ENCODE results near the gene CREG2. TPM values are rescaled to one million over a fixed set of nuclear protein-coding genes. Genes with fewer than 3 reads are reported as not detected.

The CREG2 gene
- total RNA-seq, 5 donors from 2014 or later (not counting 1 experiment from before 2014, with no cell fraction given): 0.13 TPM; not detected in 4

DNA sequence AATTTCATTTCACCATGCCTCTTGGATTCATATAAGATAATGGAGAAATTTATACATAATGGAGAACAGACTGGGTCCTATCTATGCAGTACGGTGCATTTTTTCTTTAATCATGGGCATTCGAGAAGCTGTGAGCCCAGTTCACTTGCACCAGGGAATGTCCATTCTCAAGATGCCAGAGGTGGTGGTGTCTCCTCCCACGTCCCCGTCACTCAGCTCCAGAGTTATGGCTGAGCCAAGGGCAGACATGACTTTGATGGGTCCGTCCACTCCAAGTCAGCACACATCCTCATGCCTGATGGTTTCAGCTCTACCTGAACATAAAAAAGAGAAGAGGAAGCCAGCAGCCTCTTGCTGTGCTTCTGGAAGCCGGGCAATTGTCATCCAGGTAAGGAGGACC, 42.1 kb upstream of the CREG2 start:
- H3K36me3 ChIP-seq (ENCODE audit: control insufficient read depth in 2 of 2, extremely low read depth in 1 of 2, insufficient read depth in 1 of 2, low read length in 1 of 2): no peaks in the 10 kb centered on the region
- 98% methylated on average over 4 of the region's 6 CpGs for WGBS (ENCODE audit: insufficient coverage)
- no peak overlapping the region for H3K27ac ChIP-seq (ENCODE audit: low read length)
- no peaks in the 10 kb centered on the region for H3K27me3 ChIP-seq (replicated peaks in 1 of 2; ENCODE audit: control insufficient read depth in 2 of 2, extremely low read depth in 1 of 2, insufficient read depth in 2 of 2, low read length in 1 of 2)
- Mint-ChIP-seq H3K27ac (no peak overlapping the region), H3K27me3 (no peaks in the 10 kb centered on the region), H3K36me3 (no peaks in the 10 kb centered on the region), H3K4me1 (no peaks in the 10 kb centered on the region), H3K4me3 (no peak overlapping the region), H3K9me3 (no peaks in the 10 kb centered on the region)
- ATAC-seq (replicated peaks in 1 of 4) (no peak), DNase-seq (no peak)
- ChIA-PET CTCF (no interaction called here), POLR2A (no interaction called here)
- no peak overlapping the region for H3K4me3 ChIP-seq (ENCODE audit: control insufficient read depth in 1 of 2, extremely low read depth in 1 of 2, low read length in 1 of 2)
- H3K4me1 ChIP-seq (ENCODE audit: control insufficient read depth in 1 of 2, extremely low read depth in 1 of 2, insufficient read depth in 2 of 2, low read length in 2 of 2): no peaks in the 10 kb centered on the region
- no peaks in the 10 kb centered on the region for H3K9me3 ChIP-seq

DNA sequence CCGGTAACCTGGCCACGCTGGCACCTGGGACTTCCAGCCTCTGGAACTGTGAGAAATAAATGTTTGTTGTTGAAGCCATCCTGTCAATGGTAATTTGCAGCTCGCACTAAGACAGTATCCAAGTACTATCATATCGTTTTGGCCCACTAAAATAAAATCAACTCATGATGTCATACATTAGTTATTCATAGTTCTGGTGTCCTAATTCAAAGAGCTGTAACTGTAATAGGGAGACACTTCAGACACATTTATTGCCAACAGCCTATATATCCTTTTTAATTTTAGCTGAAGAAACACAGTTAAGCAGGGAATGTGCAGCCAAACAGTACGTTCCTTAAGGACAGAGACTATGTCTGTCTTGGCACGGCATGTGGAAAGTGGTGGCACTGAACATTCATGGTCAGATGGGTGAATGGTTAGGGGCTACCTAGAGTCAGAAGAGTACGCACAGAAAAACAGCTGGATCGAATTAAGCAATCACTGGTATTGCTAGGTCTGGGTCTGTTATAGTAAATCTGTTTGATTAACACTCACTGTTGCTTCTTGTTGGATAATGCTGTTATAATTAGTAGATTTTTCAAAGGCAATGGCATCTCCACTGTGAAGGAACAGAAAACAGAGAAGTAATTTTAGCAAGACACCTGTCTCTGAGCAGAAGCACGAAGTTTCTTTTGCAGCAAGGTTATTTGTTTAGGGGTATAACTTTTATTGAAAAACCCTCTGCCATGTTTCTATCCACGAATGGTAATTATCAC, 41.3 kb upstream of the CREG2 start:
- Histone ChIP-seq H3K27me3 (replicated peaks in 1 of 2; ENCODE audit: control insufficient read depth in 2 of 2, extremely low read depth in 1 of 2, insufficient read depth in 2 of 2, low read length in 1 of 2) (no peaks in the 10 kb centered on the region), H3K36me3 (ENCODE audit: control insufficient read depth in 2 of 2, extremely low read depth in 1 of 2, insufficient read depth in 1 of 2, low read length in 1 of 2) (no peaks in the 10 kb centered on the region), H3K4me3 (ENCODE audit: control insufficient read depth in 1 of 2, extremely low read depth in 1 of 2, low read length in 1 of 2) (no peak overlapping the region), H3K4me1 (ENCODE audit: control insufficient read depth in 1 of 2, extremely low read depth in 1 of 2, insufficient read depth in 2 of 2, low read length in 2 of 2) (no peaks in the 10 kb centered on the region), H3K9me3 (no peaks in the 10 kb centered on the region), H3K27ac (ENCODE audit: low read length) (no peak overlapping the region)
- DNase-seq (no peak), ATAC-seq (replicated peaks in 1 of 4) (no peak)
- no peak overlapping the region for H3K4me3 Mint-ChIP-seq
- H3K27me3 Mint-ChIP-seq: no peaks in the 10 kb centered on the region
- 83% methylated on average over 5 of the region's 10 CpGs for WGBS (ENCODE audit: insufficient coverage)
- CTCF ChIA-PET: no interaction called here
- no peaks in the 10 kb centered on the region for H3K4me1 Mint-ChIP-seq
- H3K36me3 Mint-ChIP-seq: no peaks in the 10 kb centered on the region
- H3K9me3 Mint-ChIP-seq: no peaks in the 10 kb centered on the region
- POLR2A ChIA-PET: no interaction called here
- no peak overlapping the region for H3K27ac Mint-ChIP-seq

DNA sequence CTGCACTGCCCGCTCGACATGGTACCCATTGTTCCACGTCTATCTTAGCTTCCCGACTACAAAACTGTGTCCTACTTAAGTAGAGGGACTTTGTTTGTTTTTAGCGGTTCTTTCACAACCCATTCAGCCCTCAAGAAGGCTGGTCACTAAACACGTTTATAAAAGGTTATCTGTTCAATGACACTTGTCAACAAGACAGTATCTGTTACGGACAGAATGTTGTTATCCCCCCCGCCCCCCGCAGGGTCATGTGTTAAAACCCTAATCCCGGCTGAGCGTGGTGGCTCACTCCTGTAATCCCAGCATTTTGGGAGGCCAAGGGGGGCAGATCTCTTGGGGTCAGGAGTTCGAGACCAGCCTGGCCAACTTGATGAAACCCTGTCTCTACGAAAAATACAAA, 40.4 kb upstream of the CREG2 start:
- no peak overlapping the region for H3K4me3 ChIP-seq (ENCODE audit: control insufficient read depth in 1 of 2, extremely low read depth in 1 of 2, low read length in 1 of 2)
- ChIA-PET POLR2A (no interaction called here), CTCF (no interaction called here)
- Mint-ChIP-seq H3K9me3 (no peaks in the 10 kb centered on the region), H3K27me3 (no peaks in the 10 kb centered on the region), H3K36me3 (no peaks in the 10 kb centered on the region), H3K27ac (no peak overlapping the region), H3K4me1 (no peaks in the 10 kb centered on the region), H3K4me3 (no peak overlapping the region)
- 88% methylated on average over 10 of the region's 13 CpGs for WGBS (ENCODE audit: insufficient coverage)
- no peaks in the 10 kb centered on the region for H3K4me1 ChIP-seq (ENCODE audit: control insufficient read depth in 1 of 2, extremely low read depth in 1 of 2, insufficient read depth in 2 of 2, low read length in 2 of 2)
- ATAC-seq (replicated peaks in 1 of 4) (no peak), DNase-seq (no peak)
- no peaks in the 10 kb centered on the region for H3K36me3 ChIP-seq (ENCODE audit: control insufficient read depth in 2 of 2, extremely low read depth in 1 of 2, insufficient read depth in 1 of 2, low read length in 1 of 2)
- H3K27me3 ChIP-seq (replicated peaks in 1 of 2; ENCODE audit: control insufficient read depth in 2 of 2, extremely low read depth in 1 of 2, insufficient read depth in 2 of 2, low read length in 1 of 2): no peaks in the 10 kb centered on the region
- H3K27ac ChIP-seq (ENCODE audit: low read length): no peak overlapping the region
- H3K9me3 ChIP-seq: no peaks in the 10 kb centered on the region

DNA sequence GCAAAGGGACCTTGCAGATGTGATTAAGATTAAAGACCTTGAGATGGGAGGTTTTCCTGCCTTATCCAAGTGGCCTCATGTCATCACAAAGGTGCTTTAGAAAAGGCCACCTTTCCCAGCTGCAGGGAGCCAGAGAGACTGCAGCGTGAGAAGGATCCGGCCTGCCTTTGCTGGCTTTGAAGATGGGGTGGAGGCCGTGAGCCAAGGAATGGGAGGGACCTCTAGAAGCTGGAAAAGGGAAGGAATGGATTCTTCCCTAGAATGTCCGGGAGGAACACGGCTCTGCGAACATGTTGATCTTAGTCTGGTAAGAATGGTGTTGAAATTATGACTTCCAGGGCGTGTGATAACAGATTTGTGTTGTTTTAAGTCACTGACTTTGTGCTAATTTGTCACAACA, 39.9 kb upstream of the CREG2 start:
- CTCF ChIA-PET: no interaction called here
- 100% methylated on average over 6 of the region's 7 CpGs for WGBS (ENCODE audit: insufficient coverage)
- Mint-ChIP-seq H3K27ac (no peak overlapping the region), H3K27me3 (no peaks in the 10 kb centered on the region), H3K36me3 (no peaks in the 10 kb centered on the region), H3K4me1 (no peaks in the 10 kb centered on the region), H3K4me3 (no peak overlapping the region), H3K9me3 (no peaks in the 10 kb centered on the region)
- H3K27ac ChIP-seq (ENCODE audit: low read length): no peak overlapping the region
- no peak overlapping the region for H3K4me3 ChIP-seq (ENCODE audit: control insufficient read depth in 1 of 2, extremely low read depth in 1 of 2, low read length in 1 of 2)
- no peak for ATAC-seq (replicated peaks in 1 of 4)
- no peaks in the 10 kb centered on the region for H3K36me3 ChIP-seq (ENCODE audit: control insufficient read depth in 2 of 2, extremely low read depth in 1 of 2, insufficient read depth in 1 of 2, low read length in 1 of 2)
- H3K9me3 ChIP-seq: no peaks in the 10 kb centered on the region
- no peaks in the 10 kb centered on the region for H3K27me3 ChIP-seq (replicated peaks in 1 of 2; ENCODE audit: control insufficient read depth in 2 of 2, extremely low read depth in 1 of 2, insufficient read depth in 2 of 2, low read length in 1 of 2)
- POLR2A ChIA-PET: no interaction called here
- no peaks in the 10 kb centered on the region for H3K4me1 ChIP-seq (ENCODE audit: control insufficient read depth in 1 of 2, extremely low read depth in 1 of 2, insufficient read depth in 2 of 2, low read length in 2 of 2)
- DNase-seq: no peak

DNA sequence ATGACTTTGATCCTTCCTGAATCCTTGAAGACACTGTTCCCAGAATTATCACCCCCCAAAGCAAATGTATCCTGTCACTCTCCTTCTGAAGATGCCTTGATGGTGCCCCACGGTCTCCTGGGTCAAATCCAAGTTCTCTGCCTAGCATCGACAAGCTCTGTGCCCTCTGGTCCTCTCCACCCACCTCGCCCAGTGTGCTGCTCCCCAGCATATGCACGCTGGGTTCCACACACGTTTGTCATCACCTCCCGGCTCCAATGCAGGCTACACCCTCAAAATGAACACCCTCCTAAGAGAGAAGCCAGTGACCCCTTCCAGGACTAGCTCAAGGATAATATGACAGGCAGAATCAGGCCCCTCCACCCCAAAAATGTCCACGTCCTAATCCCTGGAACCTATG, 39.5 kb upstream of the CREG2 start:
- Mint-ChIP-seq H3K4me3 (no peak overlapping the region), H3K27ac (no peak overlapping the region), H3K4me1 (no peaks in the 10 kb centered on the region), H3K36me3 (no peaks in the 10 kb centered on the region), H3K9me3 (no peaks in the 10 kb centered on the region), H3K27me3 (no peaks in the 10 kb centered on the region)
- ATAC-seq (replicated peaks in 1 of 4) (no peak), DNase-seq (no peak)
- no peaks in the 10 kb centered on the region for H3K9me3 ChIP-seq
- H3K4me3 ChIP-seq (ENCODE audit: control insufficient read depth in 1 of 2, extremely low read depth in 1 of 2, low read length in 1 of 2): no peak overlapping the region
- no peak overlapping the region for H3K27ac ChIP-seq (ENCODE audit: low read length)
- H3K36me3 ChIP-seq (ENCODE audit: control insufficient read depth in 2 of 2, extremely low read depth in 1 of 2, insufficient read depth in 1 of 2, low read length in 1 of 2): no peaks in the 10 kb centered on the region
- ChIA-PET POLR2A (no interaction called here), CTCF (no interaction called here)
- 90% methylated on average over 5 of the region's 7 CpGs for WGBS (ENCODE audit: insufficient coverage)
- no peaks in the 10 kb centered on the region for H3K4me1 ChIP-seq (ENCODE audit: control insufficient read depth in 1 of 2, extremely low read depth in 1 of 2, insufficient read depth in 2 of 2, low read length in 2 of 2)
- H3K27me3 ChIP-seq (replicated peaks in 1 of 2; ENCODE audit: control insufficient read depth in 2 of 2, extremely low read depth in 1 of 2, insufficient read depth in 2 of 2, low read length in 1 of 2): no peaks in the 10 kb centered on the region

DNA sequence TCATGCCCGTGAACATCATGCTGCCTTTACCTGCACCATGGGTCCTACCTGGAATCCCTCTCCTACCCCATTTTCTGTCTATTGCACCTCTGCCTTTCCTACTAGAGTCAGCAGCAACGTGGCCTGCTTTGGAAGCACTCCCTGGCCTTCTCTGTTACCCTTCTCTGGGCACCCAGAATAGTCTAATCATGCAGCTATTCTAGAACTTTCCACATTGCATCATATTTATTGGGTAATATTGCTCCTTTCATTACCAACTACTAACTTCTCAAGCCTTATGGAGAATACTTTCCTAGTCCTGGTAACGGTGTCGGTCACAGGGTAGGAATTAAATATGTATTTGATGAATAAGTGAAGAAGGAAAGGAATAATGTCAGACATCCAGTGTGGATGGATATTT, 33.3 kb upstream of the CREG2 start:
- Histone ChIP-seq H3K27ac (ENCODE audit: low read length) (no peak overlapping the region), H3K27me3 (replicated peaks in 1 of 2; ENCODE audit: control insufficient read depth in 2 of 2, extremely low read depth in 1 of 2, insufficient read depth in 2 of 2, low read length in 1 of 2) (peaks cover 0 to 4% of the 10 kb centered on the region in 2 experiments), H3K9me3 (no peaks in the 10 kb centered on the region), H3K4me1 (ENCODE audit: control insufficient read depth in 1 of 2, extremely low read depth in 1 of 2, insufficient read depth in 2 of 2, low read length in 2 of 2) (no peaks in the 10 kb centered on the region), H3K4me3 (ENCODE audit: control insufficient read depth in 1 of 2, extremely low read depth in 1 of 2, low read length in 1 of 2) (no peak overlapping the region), H3K36me3 (ENCODE audit: control insufficient read depth in 2 of 2, extremely low read depth in 1 of 2, insufficient read depth in 1 of 2, low read length in 1 of 2) (no peaks in the 10 kb centered on the region)
- Mint-ChIP-seq H3K27ac (no peak overlapping the region), H3K4me3 (no peak overlapping the region), H3K27me3 (no peaks in the 10 kb centered on the region), H3K4me1 (no peaks in the 10 kb centered on the region), H3K9me3 (no peaks in the 10 kb centered on the region), H3K36me3 (no peaks in the 10 kb centered on the region)
- ATAC-seq (replicated peaks in 1 of 4): no peak
- ChIA-PET CTCF (interaction anchor here in 1 of 2 donors (1.9 kb wide), 1 partner anchor 411 kb away, joined by 9 read pairs; no protein-coding TSS in a partner anchor), POLR2A (interaction anchor here in 1 of 2 donors (0.6 kb wide), 1 partner anchor 335 kb away, joined by 10 read pairs; no protein-coding TSS in a partner anchor)
- 30% methylated on average over 2 of the region's 4 CpGs for WGBS (ENCODE audit: insufficient coverage)
- DNase-seq: no peak
